ENCODE results near the gene PLPPR3.
A peak's percentile ranks its signal among the peaks of the same experiment; 100 is the strongest.

Gene PLPPR3

DNA sequence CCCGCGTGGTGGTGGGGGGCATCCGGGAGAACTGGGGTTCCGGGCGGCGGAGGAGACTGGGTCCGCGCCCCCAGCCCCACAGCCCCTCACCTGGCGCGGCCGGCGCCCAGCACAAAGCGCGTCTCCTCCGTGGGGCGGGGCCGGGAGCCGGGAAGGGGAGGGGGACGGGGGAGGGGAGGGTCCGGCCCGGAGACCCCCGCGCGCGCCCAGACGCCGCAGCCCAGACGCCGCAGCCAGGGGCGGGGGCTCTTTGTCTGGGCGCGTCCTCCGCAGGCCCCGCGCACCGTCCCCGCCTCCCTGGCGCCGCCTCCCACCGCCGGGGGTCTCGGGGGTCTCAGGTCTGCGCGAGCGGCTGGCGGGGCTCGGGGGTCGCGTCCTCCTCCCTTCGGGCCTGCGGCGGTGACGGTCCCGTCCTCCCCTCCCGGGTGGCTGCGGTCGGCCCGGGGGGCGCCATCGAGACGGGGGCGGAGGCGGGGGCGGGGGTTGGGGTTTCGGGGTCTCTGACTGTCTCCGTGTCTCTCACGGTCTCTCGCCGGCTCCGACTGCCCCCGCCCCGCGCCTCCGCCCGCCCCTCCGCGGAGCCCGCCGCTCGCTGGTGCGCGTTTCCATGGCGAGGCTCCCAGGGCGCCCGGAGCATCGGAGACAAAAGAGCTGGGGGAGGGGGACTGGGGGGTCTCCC lies at the start of gene PLPPR3:
PLPPR3 (minus strand) TSS at position 131 of the 679 bp plus-strand sequence. CDS start 396 bp downstream, outside the sequence.
- ATAC-seq (no peak), DNase-seq (no peak)

GRCh38 chr19:870963-871401 lies 49.2 kb upstream of the PLPPR3 start:
- ATAC-seq (no peak), DNase-seq (no peak)

DNA sequence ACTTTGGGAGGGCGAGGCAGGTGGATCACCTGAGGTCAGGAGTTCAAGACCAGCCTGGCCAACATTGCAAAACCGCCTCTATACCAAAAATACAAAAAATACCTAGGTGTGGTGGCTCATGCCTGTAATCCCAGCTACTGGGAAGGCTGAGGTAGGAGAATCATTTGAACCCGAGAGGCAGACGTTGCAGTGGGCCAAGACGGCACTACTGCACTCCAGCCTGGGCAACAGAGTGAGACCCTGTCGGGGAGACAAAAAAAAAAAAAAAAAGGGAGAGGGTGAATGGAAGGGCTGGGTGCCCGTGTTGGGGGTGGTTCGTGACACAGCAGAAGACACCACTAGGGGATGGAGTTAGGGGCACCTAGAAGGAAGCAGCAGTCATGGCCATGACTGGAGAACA lies 48.6 kb upstream of the PLPPR3 start:
- no peak for ATAC-seq

GRCh38 chr19:869245-870177 lies 47.8 kb upstream of the PLPPR3 start:
- DNase-seq, result no peak
- no peak for ATAC-seq

More for the DNA sequence above, 48.6 kb upstream of the PLPPR3 start:
- DNase-seq, result no peak

GRCh38 chr19:868458-869244 lies 46.9 kb upstream of the PLPPR3 start:
- DNase-seq (no peak), ATAC-seq (no peak)

DNA sequence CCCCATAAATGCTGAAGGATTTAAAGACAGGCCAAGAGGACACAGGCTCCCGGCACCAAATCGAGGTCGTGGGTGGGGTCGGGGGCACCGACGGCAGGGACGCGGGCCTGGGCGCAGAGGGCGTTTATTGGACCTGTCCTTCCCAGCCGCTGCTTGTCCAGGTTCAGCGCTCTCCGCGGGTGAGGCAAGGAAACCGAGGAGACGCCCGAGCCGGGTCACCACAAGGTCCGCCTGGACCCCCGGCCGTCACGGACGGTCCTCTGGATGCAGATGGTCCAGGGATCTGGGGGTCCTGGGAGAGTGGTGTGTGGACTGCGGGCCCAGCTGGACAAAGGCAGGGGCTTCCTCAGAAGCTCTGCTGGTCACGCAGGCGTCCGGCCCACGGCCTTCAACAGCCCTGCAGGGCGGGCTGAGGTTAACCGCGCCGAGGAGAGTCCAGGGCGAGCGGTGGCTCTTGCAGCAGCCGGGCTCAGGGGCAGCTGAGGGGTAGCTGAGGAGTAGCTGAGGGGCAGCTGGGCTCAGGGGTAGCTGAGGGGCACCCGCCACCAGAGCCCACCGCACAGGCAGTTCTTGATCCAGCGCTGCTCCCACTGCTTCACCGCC lies 46.2 kb upstream of the PLPPR3 start:
- ATAC-seq (no peak), DNase-seq (no peak)

- ATAC-seq (no peak), DNase-seq (no peak)
Measured at GRCh38 chr19:867301-867793, 45.6 kb upstream of the PLPPR3 start.

- no peak for ATAC-seq
Measured at GRCh38 chr19:866769-867300, 45.1 kb upstream of the PLPPR3 start.

DNA sequence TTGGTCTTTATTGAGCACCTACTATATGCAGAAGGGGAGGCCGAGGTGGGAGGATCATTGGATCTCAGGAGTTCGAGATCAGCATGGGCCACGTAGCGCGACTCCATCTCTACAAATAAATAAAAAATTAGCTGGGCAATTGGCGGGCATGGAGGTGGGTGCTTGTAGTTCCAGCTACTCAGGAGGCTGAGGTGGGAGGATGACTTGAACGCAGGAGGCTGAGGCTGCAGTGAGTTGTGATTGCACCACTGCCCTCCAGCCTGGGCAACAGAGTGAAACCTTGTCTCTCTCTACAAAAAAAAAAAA lies 41.5 kb upstream of the PLPPR3 start:
- ATAC-seq (no peak), DNase-seq (no peak)

More at GRCh38 chr19:866769-867300, 45.1 kb upstream of the PLPPR3 start:
- DNase-seq, result no peak

DNA sequence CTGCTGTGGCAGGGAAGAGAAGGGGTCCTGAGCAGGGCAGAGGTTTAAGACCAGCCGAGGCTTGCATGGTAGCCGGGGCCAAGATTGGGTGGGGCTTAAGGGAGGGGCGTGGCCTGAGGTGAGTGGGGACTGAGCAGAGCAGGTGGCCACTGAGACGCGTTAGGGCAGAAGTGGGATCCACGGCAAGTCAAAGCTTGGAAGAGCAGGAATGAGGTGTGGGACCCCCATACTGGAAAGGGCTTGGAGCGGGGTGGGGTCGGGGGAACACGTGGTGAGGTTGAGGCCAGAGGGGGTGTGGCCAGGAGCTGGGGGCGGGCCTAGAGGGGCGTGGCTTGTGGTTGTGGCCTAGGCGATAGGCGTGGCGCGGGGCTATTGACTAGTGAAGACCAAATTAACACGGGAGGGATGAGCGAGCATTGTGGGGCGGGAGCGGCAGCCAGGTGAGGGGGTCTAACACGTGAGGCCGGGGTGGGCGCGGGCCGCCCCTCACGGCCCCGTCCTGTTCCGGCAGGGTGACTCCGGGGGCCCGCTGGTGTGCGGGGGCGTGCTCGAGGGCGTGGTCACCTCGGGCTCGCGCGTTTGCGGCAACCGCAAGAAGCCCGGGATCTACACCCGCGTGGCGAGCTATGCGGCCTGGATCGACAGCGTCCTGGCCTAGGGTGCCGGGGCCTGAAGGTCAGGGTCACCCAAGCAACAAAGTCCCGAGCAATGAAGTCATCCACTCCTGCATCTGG lies 41.0 kb upstream of the PLPPR3 start:
- DNase-seq (peak; percentile 82), ATAC-seq (peak; percentile 33)

GRCh38 chr19:861756-862580 lies 40.2 kb upstream of the PLPPR3 start:
- DNase-seq, result peak; percentile 77
- peak; percentile 38 for ATAC-seq

- DNase-seq, result no peak
Measured at GRCh38 chr19:861141-861755, 39.5 kb upstream of the PLPPR3 start.

DNA sequence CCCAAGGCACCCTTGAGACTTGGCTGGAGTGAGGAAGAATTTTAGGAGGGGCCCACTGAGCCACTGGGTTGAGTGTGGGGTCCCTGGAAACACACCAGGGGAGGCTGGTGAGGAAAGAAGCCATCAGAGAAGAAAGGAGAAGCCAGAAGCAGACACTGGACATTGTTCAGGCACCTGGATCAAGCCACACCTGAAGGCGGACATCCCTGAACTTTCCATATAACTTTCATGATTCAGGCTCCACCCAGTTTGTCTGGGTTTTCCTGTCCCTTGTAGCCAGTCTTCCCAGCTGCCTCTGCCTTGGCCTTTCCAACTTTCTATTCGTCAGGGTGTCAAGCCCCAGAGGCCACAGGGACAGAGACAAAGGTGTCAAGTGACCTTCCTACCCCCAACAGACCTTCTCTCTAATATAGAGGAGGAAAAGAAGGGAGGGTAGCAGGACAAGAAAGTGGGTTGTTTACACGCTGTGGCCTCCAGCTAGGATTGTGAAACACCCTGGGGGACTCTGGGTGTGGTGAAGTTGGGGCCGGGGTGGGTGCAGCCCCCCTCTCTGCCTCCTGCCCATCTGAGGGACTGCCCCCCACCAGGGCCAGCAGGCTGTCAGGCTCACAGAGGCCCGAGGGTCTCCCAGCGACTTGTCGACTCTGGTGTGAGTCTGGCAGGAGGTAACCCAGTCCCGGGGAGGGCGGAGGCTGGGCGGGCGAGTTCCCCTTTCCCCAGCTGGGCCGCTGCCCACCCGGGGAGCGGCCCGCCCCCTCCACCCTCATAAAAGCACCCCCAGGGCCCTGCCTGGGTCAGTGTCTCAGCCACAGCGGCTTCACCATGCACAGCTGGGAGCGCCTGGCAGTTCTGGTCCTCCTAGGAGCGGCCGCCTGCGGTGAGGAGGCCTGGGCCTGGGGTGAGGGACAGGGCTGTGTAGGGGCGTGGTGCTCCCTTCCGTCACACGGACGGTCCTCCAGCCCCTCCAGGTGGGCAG lies 37.4 kb upstream of the PLPPR3 start, which contains the start of gene CFD:
CFD (plus strand) TSS at position 797 of the 976 bp plus-strand sequence; CDS start at position 823, 26 bp downstream.
- ATAC-seq, result no peak
- DNase-seq, result no peak

More at GRCh38 chr19:861141-861755, 39.5 kb upstream of the PLPPR3 start:
- ATAC-seq, result no peak

DNA sequence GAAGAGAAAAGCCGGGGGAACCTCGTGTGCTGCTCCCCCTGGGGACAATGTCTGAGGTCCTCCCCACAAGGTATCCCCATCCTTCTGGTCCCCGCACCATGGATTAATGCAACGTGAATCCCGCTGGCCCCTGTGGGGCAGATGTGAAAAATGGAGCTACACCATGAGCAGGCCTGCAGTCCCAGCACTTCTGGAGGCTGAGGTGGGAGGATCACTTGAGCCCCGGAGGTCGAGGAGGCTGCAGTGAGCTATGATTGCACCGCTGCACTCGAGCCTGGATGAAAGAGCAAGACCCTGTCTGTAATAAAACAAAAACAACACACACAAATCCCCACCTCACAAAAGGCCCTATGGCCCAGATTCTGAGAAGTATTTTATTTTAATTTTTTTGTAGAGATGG lies 36.5 kb upstream of the PLPPR3 start:
- DNase-seq (no peak), ATAC-seq (no peak)

DNA sequence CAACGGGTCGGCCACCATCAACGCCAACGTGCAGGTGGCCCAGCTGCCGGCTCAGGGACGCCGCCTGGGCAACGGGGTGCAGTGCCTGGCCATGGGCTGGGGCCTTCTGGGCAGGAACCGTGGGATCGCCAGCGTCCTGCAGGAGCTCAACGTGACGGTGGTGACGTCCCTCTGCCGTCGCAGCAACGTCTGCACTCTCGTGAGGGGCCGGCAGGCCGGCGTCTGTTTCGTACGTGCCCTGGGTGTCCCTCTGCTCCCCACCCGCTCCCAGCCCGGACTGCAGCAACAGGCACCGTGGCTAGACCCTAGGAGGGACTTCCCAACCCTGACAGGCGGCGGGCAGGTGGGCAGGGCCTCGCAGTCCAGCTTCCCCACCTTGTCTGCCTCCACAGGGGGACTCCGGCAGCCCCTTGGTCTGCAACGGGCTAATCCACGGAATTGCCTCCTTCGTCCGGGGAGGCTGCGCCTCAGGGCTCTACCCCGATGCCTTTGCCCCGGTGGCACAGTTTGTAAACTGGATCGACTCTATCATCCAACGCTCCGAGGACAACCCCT lies 33.9 kb upstream of the PLPPR3 start:
- DNase-seq (no peak), ATAC-seq (no peak)

- DNase-seq (no peak), ATAC-seq (no peak)
Measured at GRCh38 chr19:855142-855541, 33.4 kb upstream of the PLPPR3 start.

DNA sequence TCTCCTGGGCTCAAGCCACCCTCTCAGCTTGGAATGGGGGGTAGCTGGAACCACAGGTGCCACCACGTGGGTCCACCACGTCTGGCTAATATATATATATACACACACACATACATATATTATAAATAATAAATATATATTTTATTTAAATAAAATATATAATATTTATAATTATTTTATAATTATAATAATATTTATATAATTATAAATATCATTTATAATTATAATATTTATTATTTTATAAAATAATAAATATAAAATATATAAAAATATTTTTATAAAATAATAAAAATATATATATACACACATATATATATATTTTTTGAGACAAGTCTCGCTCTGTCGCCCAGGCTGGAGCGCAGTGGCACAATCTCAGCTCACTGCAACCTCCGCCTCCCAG lies 32.8 kb upstream of the PLPPR3 start:
- DNase-seq, result no peak
- no peak for ATAC-seq

All from stimulated activated naive CD8-positive, alpha-beta T cell treated with anti-CD3 and anti-CD28 coated beads, Interleukin-15, Interleukin-2, amounts not matched to agents 100 U/mL and 50 U/mL, for 24 hours (primary cell).